ENCODE results near the gene SHANK2. TPM values are rescaled to one million over a fixed set of nuclear protein-coding genes. Genes with fewer than 3 reads are reported as not detected.
A peak's percentile ranks its signal among the peaks of the same experiment; 100 is the strongest.

Gene SHANK2
- total and polyA plus RNA-seq, 5 experiments from 2014 or later, result not detected

GRCh38 chr11:71207563-71207962 lies 44.8 kb downstream of the SHANK2 start:
- H3K4me3 Mint-ChIP-seq, result no peak overlapping the region
- H3K36me3 Mint-ChIP-seq, result no peaks in the 10 kb centered on the region
- no peak overlapping the region for H3K27ac Mint-ChIP-seq
- peaks cover 0 to 2% (median 0%) of the 10 kb centered on the region in 9 donors for H3K9me3 Mint-ChIP-seq
- H3K27me3 Mint-ChIP-seq, result peaks cover 1 to 5% (median 3%) of the 10 kb centered on the region in 5 donors
- POLR2A ChIA-PET, result no interaction called here
- DNase-seq, result peak in 1 of 10 donors; percentile 31
- H3K4me1 Mint-ChIP-seq, result no peaks in the 10 kb centered on the region
- no peak for ATAC-seq

DNA sequence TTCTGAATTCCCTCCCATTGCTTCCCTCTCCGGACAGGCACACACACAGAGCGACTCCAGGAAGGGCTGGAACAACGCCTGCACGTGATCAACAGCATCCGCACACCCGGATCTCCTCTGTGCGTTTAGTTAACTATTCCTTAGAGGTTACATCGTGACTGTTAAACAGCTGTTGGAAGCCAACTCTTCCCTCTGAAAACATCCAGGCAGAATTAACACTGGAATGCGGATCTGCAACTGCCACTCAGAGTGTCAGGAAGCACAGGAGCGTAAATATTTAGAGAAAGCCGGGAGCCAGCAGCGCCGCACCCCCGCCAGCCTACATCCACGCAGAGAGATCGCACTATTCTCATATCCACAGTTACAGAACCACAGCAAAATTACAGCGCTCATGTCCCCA lies 46.2 kb downstream of the SHANK2 start:
- no peak overlapping the region for H3K4me3 Mint-ChIP-seq
- POLR2A ChIA-PET, result no interaction called here
- H3K27ac Mint-ChIP-seq, result no peak overlapping the region
- peaks cover 0 to 3% (median 2%) of the 10 kb centered on the region in 5 donors for H3K27me3 Mint-ChIP-seq
- H3K36me3 Mint-ChIP-seq, result no peaks in the 10 kb centered on the region
- ATAC-seq (no peak), DNase-seq (no peak)
- peaks cover 0 to 2% (median 0%) of the 10 kb centered on the region in 9 donors for H3K9me3 Mint-ChIP-seq
- H3K4me1 Mint-ChIP-seq, result no peaks in the 10 kb centered on the region

GRCh38 chr11:71204748-71205664 lies 47.4 kb downstream of the SHANK2 start:
- peaks cover 0 to 4% (median 2%) of the 10 kb centered on the region in 5 donors for H3K27me3 Mint-ChIP-seq
- H3K9me3 Mint-ChIP-seq, result peaks cover 0 to 2% (median 0%) of the 10 kb centered on the region in 9 donors
- no peaks in the 10 kb centered on the region for H3K4me1 Mint-ChIP-seq
- H3K27ac Mint-ChIP-seq, result peak overlapping the region in 1 of 10 donors; percentile 13
- peak in 1 of 10 donors; percentile 36 for DNase-seq
- H3K4me3 Mint-ChIP-seq, result no peak overlapping the region
- POLR2A ChIA-PET, result no interaction called here
- ATAC-seq, result no peak
- no peaks in the 10 kb centered on the region for H3K36me3 Mint-ChIP-seq

GRCh38 chr11:71204294-71204693 lies 48.1 kb downstream of the SHANK2 start:
- peaks cover 0 to 4% (median 2%) of the 10 kb centered on the region in 5 donors for H3K27me3 Mint-ChIP-seq
- H3K36me3 Mint-ChIP-seq, result no peaks in the 10 kb centered on the region
- POLR2A ChIA-PET, result no interaction called here
- H3K4me3 Mint-ChIP-seq, result no peak overlapping the region
- H3K27ac Mint-ChIP-seq, result no peak overlapping the region
- peak in 1 of 10 donors; percentile 48 for DNase-seq
- ATAC-seq, result no peak
- H3K4me1 Mint-ChIP-seq, result no peaks in the 10 kb centered on the region
- H3K9me3 Mint-ChIP-seq, result peaks cover 0 to 2% (median 0%) of the 10 kb centered on the region in 9 donors

DNA sequence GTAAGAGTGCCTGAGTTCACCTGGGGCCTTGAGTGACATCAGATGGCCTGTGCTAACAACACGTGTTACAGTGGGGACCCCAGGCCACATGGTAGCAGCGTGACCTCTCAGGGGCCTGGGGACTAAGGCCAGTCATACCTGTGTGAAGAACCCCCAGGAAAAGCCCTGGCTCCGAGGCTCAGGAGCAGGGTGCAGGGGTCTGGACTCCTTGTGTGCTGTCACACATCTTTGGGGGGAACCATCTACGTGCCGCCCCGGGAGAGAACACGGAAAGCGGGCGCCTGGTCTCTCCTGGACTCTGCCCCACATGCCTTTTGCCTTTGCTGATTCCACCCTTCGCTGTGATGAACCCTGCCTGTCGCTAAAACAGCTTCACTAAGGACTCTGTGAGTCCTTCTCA lies 48.7 kb downstream of the SHANK2 start:
- Mint-ChIP-seq H3K27ac (no peak overlapping the region), H3K36me3 (no peaks in the 10 kb centered on the region), H3K4me1 (no peaks in the 10 kb centered on the region), H3K9me3 (peaks cover 0 to 2% (median 0%) of the 10 kb centered on the region in 9 donors), H3K4me3 (no peak overlapping the region), H3K27me3 (peaks cover 0 to 4% (median 2%) of the 10 kb centered on the region in 5 donors)
- POLR2A ChIA-PET, result no interaction called here
- ATAC-seq (no peak), DNase-seq (peak in 1 of 10 donors; percentile 59)

- DNase-seq (peak in 1 of 10 donors; percentile 3), ATAC-seq (no peak)
- Mint-ChIP-seq H3K4me1 (no peaks in the 10 kb centered on the region), H3K27ac (no peak overlapping the region), H3K4me3 (no peak overlapping the region), H3K9me3 (peaks cover 0 to 2% (median 0%) of the 10 kb centered on the region in 9 donors), H3K36me3 (no peaks in the 10 kb centered on the region), H3K27me3 (peaks cover 0 to 4% (median 2%) of the 10 kb centered on the region in 5 donors)
- POLR2A ChIA-PET, result no interaction called here
Measured at GRCh38 chr11:71202966-71203365, 49.4 kb downstream of the SHANK2 start.

DNA sequence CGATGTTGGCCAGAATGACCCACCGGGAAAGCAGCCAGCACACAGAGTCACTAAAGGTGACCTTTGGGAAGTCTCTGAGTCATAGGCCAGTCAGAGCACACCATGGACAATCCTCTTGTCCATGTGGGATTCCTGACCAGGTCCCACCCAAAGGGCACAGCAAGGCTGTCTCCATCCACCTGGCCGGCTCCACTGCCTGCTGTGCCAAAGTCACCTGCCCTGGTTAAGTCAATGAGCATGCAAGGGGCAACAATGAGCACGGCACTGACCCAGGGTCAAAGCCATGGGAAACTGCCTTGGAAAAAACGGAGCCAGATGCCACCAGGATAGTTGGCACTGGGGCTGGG lies 49.8 kb downstream of the SHANK2 start:
- Mint-ChIP-seq H3K27me3 (peaks cover 0 to 3% (median 2%) of the 10 kb centered on the region in 5 donors), H3K36me3 (no peaks in the 10 kb centered on the region), H3K9me3 (no peaks in the 10 kb centered on the region), H3K27ac (no peak overlapping the region), H3K4me1 (no peaks in the 10 kb centered on the region), H3K4me3 (no peak overlapping the region)
- DNase-seq (no peak), ATAC-seq (no peak)
- POLR2A ChIA-PET, result no interaction called here

Other genes starting within 250 kb of the SHANK2 start
- gene DHCR7, start 195.8 kb upstream of the SHANK2 start, total RNA-seq, result 10 to 100 TPM; 17.1 to 17.4 TPM
- gene DHCR7, start 195.8 kb upstream of the SHANK2 start, polyA plus RNA-seq, result 10 to 100 TPM; 18.6 to 22.1 (median 18.7) TPM
- gene NADSYN1, start 200.6 kb upstream of the SHANK2 start, total RNA-seq, result 100 to 1,000 TPM; 188 to 197 TPM
- 10 to 100 TPM; 24.0 to 29.1 (median 25.9) TPM for gene NADSYN1, start 200.6 kb upstream of the SHANK2 start, polyA plus RNA-seq

Measured in naive thymus-derived CD8-positive, alpha-beta T cell (primary cell).